ENCODE measurements around the gene ATRNL1.

DNA sequence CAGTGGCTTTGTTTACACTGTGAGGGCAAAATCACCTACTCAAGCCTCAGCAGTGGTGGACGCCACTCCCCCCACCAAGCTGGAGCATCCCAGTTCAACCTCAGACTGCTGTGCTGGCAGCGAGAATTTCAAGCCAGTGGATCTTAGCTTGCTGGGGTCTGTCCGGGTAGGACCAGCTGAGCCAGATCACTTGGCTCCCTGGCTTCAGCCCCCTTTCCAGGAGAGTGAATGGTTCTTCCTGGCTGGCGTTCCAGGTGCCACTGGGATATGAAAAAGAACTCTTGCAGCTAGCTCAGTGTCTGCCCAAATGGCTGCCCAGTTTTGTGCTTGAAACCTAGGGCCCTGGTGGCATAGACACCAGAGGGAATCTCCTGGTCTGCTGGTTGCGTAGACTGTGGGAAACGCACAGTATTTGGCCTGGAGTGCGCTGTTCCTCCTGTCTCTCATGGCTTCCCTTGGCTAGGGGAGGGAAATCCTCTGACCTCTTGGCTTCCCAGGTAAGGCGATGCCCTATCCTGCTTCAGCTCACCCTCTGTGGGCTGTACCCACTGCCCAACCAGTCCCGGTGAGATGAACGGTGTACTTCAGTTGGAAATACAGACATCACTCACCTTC, 398.5 kb downstream of the ATRNL1 start:
- TF ChIP-seq, protein P1, sequence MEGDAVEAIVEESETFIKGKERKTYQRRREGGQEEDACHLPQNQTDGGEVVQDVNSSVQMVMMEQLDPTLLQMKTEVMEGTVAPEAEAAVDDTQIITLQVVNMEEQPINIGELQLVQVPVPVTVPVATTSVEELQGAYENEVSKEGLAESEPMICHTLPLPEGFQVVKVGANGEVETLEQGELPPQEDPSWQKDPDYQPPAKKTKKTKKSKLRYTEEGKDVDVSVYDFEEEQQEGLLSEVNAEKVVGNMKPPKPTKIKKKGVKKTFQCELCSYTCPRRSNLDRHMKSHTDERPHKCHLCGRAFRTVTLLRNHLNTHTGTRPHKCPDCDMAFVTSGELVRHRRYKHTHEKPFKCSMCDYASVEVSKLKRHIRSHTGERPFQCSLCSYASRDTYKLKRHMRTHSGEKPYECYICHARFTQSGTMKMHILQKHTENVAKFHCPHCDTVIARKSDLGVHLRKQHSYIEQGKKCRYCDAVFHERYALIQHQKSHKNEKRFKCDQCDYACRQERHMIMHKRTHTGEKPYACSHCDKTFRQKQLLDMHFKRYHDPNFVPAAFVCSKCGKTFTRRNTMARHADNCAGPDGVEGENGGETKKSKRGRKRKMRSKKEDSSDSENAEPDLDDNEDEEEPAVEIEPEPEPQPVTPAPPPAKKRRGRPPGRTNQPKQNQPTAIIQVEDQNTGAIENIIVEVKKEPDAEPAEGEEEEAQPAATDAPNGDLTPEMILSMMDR (conservative IDR thresholded peaks at IDR 0.05; ENCODE audit: low read length), result no peak
- TF ChIP-seq EZH2phosphoT487 (IDR thresholded peaks at IDR 0.05; ENCODE audit: borderline replicate concordance, low read depth, low read length), result no peak
